ENCODE measurements around the gene PARD3B.

GRCh38 chr2:205613970-205614559 lies 1068.8 kb downstream of the PARD3B start:
- TF ChIP-seq EZH2 (IDR thresholded peaks at IDR 0.05; ENCODE audit: borderline replicate concordance, low read depth, low read length, severe bottlenecking) (no peak), CTCF (IDR thresholded peaks at IDR 0.05; ENCODE audit: borderline replicate concordance, extremely low read depth, low read length, poor library complexity, severe bottlenecking) (no peak)

All from DND-41 (cell line).